Hematopoietic multipotent progenitor cell treated with erythropoietin and hydrocortisone succinate and interleukin-3 and kit ligand, for 4 days (in vitro differentiated cells): Measurements from ENCODE around the gene DSN1.
A peak's percentile ranks its signal among the peaks of the same experiment; 100 is the strongest.
"Not testable (repeated sequence)": the region's sequence is repeated elsewhere in the genome, so short reads cannot be mapped to it uniquely, and the experiment has no call there.

ENCODE experiments used
- DNase-seq: peaks from one replicate; pipeline ENCODE4 v3.0.0-alpha.2; 2015

Gene DSN1

GRCh38 chr20:36773597-36774390 is at the start of gene DSN1:
Gene DSN1, minus strand, starts transcription at chr20:36773763. Its CDS starts 2,305 bp downstream, at chr20:36771458.
- peak; percentile 99 for DNase-seq

- DNase-seq: no peak
These were observed 49.6 kb upstream of the DSN1 start for GRCh38 chr20:36823121-36823520.

- peak; percentile 61 for DNase-seq
These were observed 48.4 kb upstream of the DSN1 start for GRCh38 chr20:36821964-36822437.

- DNase-seq: no peak
These were observed 47.4 kb upstream of the DSN1 start for GRCh38 chr20:36820928-36821327.

GRCh38 chr20:36820073-36820472 is 46.5 kb upstream of the DSN1 start:
- no peak for DNase-seq

GRCh38 chr20:36819659-36820058 is 46.1 kb upstream of the DSN1 start:
- no peak for DNase-seq

GRCh38 chr20:36818861-36819260 is 45.3 kb upstream of the DSN1 start:
- DNase-seq: peak; percentile 59

GRCh38 chr20:36818185-36818584 is 44.6 kb upstream of the DSN1 start:
- DNase-seq: no peak

- DNase-seq: no peak
These were observed 43.9 kb upstream of the DSN1 start for GRCh38 chr20:36817496-36817895.

GRCh38 chr20:36815454-36816091 is 42.0 kb upstream of the DSN1 start:
- DNase-seq: no peak

GRCh38 chr20:36812594-36813463 is 39.3 kb upstream of the DSN1 start:
- no peak for DNase-seq

- DNase-seq: peak; percentile 83
These were observed 35.0 kb upstream of the DSN1 start for GRCh38 chr20:36808317-36809257.

GRCh38 chr20:36806049-36806448 is 32.5 kb upstream of the DSN1 start:
- no peak for DNase-seq

- no peak for DNase-seq
These were observed 31.8 kb upstream of the DSN1 start for GRCh38 chr20:36805396-36805795.

GRCh38 chr20:36804425-36804824 is 30.9 kb upstream of the DSN1 start:
- DNase-seq: no peak

GRCh38 chr20:36802326-36803222 is 29.0 kb upstream of the DSN1 start:
- no peak for DNase-seq

GRCh38 chr20:36800410-36800809 is 26.8 kb upstream of the DSN1 start:
- no peak for DNase-seq

GRCh38 chr20:36799313-36799712 is 25.8 kb upstream of the DSN1 start:
- DNase-seq: not testable (repeated sequence)

GRCh38 chr20:36796875-36797274 is 23.3 kb upstream of the DSN1 start:
- no peak for DNase-seq

- no peak for DNase-seq
These were observed 22.6 kb upstream of the DSN1 start for GRCh38 chr20:36796117-36796516.

- DNase-seq: no peak
These were observed 22.1 kb upstream of the DSN1 start for GRCh38 chr20:36795691-36796090.
